Measurements from ENCODE around the gene FMO3.

GRCh38 chr1:171161431-171161830 lies 70.7 kb downstream of the FMO3 start:
- TF ChIP-seq CTCF (conservative IDR thresholded peaks at IDR 0.05) (no peak), ZFX (IDR thresholded peaks at IDR 0.05) (no peak)

All from C4-2B (cell line).